Erythroblast (primary cell): ENCODE results near the gene TSPAN2.

Experiments used
- GATA1 ChIP-seq: IDR thresholded peaks from 2 replicates; pipeline ENCODE4 v1.6.1; 2011; ENCODE audit warnings: low read depth, mild to moderate bottlenecking, control low read depth, low read length, moderate library complexity
- POLR2A ChIP-seq: IDR thresholded peaks from 2 replicates; pipeline ENCODE4 v1.6.1; 2011; ENCODE audit warnings: mild to moderate bottlenecking, low read length

GRCh38 chr1:115107516-115108260 is 18.4 kb upstream of the TSPAN2 start:
- TF ChIP-seq POLR2A (no peak), GATA1 (no peak)
